GM18502 (cell line): ENCODE measurements around the gene CPN2.

ENCODE experiments used
- ATAC-seq: cut with Tn5 transposase; IDR thresholded peaks from one replicate; pipeline ENCODE4 v1.9.1; 2021; ENCODE audit warnings: mild to moderate bottlenecking; ENCODE audit not compliant: unreplicated experiment, poor library complexity

The CPN2 gene

DNA sequence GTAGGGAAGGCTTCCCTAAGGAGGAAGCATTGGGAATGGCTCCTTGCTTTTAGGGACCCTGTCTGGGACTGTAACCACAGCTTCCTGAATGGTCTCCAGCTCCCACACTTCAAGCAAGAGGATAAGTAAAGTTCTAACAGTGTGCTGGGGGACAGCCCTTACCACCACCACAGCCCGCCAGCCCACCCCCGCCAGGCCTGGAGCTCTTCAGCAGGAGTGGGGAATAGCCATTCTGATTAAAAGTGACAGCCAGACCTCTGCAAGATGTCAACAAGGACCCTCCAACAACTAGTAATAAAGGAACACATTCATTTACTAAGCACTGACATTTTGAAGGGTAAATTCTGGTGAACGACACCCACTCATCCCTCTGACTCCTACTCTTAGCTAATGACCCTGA, 49.4 kb downstream of the CPN2 start:
- no peak for ATAC-seq

- no peak for ATAC-seq
Measured at GRCh38 chr3:194300936-194301335, 50.2 kb downstream of the CPN2 start.

DNA sequence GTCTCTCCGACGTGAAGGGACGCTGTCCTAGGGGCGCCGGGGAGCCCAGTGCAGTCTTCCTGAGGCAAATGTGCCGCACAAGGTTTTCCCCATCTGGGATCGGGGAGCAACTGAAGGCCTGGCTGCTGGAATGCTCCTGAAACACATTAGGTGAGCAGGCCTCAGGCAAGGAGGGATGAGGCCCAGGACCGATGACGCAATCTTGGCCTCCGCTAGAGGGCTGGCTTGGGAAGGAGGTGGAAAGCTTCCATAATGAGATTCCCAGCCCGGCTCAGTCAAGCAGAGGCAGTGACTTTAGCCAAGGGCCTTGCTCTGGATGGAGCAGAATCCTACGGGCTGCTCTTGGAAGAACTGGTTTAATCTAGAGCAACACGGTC, 50.8 kb downstream of the CPN2 start:
- ATAC-seq: no peak

DNA sequence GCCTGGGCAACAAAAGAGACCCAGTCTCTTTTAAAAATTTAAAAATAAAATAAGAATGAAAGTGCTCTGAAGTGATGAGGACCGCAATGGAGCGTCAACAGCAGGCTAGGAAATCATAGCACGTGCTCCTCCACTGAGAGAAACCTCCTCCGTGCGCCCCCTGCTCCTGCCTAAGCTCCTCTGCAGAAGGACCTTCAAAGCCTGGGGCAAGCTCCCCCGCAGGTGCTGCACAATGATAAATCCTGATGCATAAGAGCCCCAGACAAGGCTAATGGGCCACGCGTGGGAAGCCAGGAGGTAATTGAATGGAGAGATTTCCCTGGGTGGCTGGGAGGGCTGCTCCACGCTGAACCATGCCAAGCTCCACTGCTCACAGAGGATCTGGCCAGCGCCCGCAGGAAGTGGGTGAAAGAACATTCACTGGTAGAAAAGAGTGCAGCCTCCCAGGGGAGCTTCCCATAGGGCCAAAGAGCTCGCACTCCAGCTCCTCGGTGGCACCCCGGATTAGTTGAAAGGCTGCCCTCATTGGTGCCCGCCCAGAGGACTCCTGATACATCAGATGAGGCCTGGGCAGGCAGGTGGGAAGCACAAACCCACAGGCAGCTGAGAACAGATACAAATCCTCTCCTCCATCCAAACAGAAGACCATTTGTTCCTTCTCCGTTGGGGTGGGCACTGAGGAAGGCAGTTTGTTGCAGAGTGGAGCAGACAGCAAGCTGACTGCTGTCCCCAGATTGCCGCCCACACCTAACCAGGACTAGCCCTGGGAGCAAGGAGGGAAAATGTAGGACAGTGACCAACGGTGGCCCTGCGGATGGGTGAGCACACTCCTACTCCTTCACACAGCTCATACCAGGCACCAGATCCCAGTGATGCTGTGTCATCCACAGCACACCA, 52.5 kb downstream of the CPN2 start:
- ATAC-seq: no peak

- ATAC-seq: no peak
Measured at GRCh38 chr3:194296454-194297263, 54.5 kb downstream of the CPN2 start.

DNA sequence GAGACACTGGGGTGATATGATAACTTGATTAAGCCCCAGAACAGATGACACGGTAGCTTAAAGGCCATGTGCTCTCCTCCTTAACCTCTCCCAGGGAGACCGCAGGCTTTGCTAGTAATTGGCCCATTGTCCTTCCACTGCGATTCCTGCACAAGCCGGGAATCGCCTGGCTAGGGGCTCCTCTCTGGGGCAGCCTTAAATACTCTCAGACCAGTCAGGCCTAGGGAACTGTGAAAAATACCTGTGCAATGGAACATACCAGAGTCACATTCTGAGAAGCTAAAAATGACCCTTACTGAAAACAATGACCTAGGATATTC, 56.3 kb downstream of the CPN2 start:
- ATAC-seq: no peak

GRCh38 chr3:194294199-194294894, 56.8 kb downstream of the CPN2 start:
- no peak for ATAC-seq

DNA sequence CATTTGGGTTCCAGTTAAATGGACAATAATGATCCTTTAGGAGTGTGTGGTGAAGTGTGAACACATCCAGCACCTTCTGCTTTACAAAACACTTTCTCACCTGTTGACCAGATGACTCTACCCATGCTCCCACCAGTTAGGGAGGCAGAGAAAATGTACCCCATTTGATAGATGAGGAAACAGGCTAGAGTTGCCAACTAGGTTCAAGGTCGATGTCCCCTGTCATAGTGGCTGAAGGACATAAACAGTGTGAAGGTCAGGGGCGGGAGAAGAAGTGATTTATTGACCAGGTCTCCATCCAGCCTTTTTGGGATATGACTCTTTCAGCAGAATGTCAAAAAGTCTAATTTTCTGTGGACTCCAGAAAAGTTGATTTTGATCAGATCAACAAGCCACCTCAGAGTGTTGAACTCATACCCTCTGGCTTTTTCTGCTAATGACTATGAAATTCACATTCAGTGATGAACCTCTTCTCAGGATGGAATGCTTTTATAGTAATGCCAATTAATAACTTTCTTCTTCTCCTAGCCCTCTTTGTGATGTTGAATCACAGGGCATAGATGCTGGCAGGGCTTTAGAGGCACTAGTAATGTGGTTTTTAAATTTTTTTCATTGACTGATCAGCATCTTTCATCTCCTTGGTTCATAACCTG, 57.5 kb downstream of the CPN2 start:
- ATAC-seq: no peak

GRCh38 chr3:194292331-194292730, 58.8 kb downstream of the CPN2 start:
- no peak for ATAC-seq
